GM19238 (cell line): ENCODE results near the gene CD82.
A peak's percentile ranks its signal among the peaks of the same experiment; 100 is the strongest.

Experiments
- DNase-seq: peaks from one replicate; pipeline ENCODE4 v3.0.0; 2011; ENCODE audit warnings: low spot score; ENCODE audit not compliant: insufficient read length

The CD82 gene

DNA sequence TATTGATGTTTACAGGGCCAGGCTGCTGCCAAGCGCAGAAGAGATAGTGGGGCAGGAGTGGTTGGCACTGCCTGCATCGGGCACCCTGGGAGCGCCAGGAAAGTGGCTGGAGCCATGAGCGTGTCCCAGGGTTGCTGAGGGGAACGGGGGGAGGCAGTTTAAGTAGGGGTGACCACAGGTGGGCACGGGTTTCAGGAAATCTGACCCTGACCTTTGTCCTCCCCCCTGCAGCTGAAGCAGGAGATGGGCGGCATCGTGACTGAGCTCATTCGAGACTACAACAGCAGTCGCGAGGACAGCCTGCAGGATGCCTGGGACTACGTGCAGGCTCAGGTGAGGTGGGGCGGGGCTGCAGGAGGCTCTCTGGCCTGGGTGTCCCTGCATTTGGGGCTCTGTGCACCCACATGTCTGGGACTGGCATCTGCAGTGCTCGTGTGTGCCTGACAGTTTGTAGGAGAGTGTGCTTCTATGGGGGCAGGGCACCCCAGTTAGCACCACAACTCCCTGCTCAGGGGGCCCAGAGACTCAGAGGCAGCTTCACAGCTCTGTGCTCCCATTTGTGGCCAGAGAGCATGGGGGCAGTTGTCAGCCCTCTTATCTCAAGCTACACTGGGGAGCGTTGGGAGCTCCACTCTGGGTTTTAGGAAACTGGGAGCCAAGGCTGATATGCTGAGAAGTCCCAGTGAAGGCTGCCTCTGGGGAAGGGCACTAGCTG is 49.7 kb downstream of the CD82 start:
- no peak for DNase-seq

DNA sequence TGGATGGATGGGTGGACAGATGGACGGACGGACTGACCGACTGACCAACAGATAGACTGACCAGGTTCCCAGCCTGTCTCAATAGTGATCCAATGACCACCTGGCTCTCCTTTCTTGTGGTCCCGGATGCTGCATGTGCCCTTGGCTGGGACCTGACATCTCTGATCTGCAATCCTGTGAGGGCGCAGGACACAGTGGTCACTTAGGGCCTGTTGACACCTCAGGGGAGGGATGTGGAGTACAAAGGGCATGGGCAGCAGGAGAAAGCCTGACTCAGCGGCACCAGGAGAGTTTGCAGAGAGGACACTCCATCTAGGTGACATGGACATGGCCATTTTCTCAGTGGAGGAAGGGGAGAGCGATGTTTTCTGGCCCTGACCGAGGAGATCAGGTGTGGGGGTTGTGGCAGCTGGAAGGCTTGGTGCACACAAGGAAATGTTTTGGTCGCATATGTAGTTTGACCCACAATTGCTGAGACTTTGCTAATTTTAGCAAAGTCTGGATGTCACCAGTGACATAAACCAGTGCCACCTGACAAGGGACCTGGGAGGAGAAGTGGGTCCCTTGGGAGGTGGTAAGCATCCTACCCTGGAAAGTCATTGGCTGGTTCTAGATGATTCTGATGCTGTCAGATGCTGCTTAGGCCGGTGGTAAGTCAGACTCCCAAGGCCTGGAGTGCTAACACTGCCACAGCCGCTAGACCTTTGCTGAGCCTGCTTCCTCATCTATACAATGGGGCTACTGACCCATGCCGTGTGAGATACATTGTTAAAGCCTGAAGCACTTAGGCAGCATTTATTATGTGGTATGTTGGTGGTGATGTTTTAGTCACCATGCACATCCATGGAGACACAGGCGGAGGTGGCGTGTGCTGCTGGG is 50.7 kb downstream of the CD82 start:
- DNase-seq, result no peak

DNA sequence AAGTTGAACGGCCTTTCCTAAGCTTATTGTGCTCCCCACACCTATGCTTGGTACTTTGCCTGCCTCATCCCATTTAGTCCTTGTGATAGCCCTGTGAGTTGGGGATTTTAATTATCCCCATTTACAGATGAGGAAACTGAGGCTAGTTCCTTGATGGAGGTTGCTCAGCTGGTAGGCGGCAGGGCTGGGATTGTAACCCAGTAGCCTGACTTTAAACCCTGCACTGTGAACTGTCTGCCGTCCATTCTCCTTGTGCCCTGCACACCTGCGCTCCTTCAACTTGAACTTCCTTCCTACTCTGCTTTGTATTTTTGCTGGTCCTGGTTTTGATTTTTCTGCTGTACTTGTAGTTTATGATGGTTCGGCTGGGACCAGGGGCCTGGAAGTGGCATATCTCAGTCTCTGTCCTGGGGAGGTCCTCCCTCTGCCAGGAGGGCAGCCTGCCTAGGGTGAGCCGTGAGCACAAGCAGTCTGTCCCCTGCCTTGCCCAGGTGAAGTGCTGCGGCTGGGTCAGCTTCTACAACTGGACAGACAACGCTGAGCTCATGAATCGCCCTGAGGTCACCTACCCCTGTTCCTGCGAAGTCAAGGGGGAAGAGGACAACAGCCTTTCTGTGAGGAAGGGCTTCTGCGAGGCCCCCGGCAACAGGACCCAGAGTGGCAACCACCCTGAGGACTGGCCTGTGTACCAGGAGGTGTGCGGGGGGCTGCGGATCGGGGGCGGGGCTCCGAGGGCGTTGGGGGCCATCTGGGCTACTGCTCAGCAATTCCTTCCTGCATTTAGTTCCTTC is 52.4 kb downstream of the CD82 start:
- no peak for DNase-seq

DNA sequence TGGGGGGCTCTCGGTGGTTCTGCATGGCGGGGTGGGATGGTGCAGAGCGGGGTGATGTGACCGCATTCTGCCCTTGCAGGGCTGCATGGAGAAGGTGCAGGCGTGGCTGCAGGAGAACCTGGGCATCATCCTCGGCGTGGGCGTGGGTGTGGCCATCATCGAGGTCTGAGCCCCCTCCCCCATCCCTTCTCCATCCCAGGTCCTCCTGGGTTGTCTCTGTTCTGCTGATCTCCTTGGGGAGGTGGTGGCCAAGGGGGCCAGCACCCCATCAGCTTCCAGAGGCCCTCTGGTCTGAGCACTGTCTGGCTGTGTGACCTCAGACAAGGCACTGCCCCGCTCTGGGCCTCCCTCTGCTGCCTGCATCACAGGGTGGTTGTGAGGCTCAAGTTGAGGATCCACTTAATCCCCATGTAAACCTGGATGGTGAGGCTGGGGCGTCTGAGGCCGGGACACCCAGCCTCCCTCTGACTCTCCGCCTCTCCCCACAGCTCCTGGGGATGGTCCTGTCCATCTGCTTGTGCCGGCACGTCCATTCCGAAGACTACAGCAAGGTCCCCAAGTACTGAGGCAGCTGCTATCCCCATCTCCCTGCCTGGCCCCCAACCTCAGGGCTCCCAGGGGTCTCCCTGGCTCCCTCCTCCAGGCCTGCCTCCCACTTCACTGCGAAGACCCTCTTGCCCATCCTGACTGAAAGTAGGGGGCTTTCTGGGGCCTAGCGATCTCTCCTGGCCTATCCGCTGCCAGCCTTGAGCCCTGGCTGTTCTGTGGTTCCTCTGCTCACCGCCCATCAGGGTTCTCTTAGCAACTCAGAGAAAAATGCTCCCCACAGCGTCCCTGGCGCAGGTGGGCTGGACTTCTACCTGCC is 53.3 kb downstream of the CD82 start:
- no peak for DNase-seq

DNA sequence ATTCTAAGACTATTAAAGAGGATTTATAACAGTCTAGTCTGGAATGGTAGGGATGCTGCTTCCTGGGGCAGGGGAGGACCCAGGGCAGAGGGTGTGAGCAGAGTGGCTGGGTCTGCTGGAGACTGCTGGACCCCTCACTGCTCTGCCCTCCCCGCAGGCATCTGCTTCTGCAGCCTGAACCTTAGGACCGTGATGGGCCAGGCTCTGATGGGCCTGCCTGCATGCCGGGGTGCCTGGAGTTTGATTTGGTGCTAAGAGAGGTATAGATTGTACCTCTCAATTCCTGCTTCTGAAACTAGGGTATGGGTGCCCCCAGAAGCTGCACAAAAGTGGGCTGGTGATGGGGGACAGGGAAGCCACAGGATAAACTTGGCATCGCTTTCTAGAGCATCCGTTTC is 54.9 kb downstream of the CD82 start:
- DNase-seq, result no peak

DNA sequence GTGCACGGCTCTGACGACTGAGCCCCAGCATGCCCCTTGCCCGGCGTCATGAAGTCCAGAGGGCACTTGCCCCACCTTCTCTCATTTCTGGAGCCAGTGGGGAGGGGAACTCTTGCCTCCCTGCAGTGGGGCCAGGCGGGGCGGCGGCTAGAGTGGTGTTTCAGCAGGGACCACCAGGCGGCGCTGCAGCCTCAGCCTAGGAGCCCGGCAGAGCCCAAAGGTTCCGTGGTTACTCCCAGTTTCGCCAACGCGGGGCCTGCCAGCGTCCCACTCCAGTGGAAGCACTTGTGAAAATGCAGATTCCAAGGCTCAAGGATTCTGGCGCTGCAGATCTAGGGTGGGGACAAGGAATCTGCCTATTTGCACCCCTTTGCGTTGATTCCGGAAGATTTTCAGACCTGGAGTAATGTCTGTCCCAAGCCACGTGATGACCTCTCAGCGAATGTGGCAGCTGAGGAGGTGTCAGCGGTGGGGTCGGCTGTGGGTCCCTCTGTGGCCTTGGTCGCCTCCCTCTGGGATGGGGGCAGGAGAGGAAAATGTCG is 55.7 kb downstream of the CD82 start:
- DNase-seq, result peak; percentile 53

DNA sequence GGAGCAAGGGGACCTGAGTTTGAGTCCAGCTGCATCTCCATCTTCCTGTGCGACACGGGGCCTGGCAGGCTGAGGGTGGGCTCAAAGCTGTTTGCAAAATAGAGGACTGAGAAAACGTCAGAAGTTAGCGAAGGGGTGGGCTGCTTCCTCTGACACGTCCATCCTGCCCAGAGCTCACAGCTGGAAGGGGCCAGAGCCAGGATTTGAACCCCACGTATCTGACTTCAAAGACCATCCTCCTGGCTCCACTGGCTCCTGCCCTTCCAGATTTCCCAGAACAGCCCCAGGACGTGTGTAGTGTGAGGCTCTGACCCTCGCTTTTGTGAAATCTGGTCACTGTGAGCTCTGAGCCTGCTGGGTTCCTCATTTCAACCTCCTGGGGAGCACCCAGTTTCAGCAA is 56.3 kb downstream of the CD82 start:
- DNase-seq, result no peak

DNA sequence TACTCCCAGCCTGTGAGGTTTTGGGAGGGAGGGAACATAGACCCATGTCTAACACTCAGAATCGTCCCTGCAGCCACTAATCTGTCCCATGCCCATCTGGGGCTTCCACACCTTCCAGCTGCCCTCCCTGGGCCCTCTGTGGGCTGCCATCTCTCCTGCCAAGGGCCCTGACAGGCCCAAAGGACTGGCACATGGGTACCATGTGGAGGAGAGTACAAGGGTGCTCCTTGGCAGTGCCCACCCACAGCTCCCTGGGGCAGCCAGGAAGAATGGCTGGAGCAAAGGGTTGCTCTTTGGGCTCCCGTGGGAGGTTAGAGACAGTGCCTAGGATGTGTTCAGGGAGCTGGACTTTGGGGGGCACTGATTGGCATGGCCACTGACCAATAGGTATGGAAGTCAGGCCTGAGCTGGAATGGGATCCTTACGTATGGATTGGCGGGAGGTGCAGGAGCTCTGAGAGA is 56.8 kb downstream of the CD82 start:
- no peak for DNase-seq

DNA sequence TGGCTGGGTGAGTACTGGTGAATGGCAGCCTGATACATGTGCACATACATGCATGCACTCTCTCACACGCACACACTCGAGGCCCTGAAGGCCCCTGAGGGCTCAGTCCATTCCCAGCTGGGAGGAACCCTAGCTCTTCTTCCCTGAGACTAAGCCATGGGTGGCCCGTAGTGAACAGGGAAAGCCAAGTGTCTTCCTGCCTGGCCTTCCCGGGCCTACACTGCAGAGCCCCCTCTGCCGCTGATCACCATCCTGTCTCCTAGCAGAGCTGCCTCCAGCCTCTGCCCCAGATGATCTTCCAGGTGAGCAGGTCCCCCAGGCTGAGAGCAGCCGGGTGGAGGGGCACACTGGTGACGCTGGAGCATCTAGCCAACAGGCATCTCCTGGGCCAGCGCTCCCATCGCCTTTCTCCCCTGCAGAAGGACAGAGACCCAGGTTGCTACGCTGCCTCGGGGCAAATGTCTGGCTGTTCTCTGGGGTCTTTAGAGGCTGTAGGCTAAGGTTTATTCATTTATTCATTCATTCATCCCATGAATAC is 57.3 kb downstream of the CD82 start:
- DNase-seq, result no peak

DNA sequence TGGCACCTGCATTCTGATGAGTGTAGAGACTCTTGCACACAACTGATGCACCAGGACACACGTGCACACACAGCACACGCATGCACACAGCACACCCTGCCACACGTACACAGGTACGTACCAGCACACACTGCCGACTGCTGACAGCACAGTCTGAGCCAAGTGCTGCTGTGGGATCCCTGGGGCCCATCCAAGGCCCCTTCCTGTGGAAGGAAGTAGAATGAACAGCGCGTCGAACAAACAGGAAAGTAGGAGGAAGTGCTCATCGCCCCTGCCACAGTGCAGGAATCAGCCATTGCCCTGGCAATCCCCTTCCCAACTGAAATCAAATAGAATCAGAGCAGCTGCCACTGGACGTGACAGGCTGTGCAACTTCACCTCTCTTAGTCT is 57.9 kb downstream of the CD82 start:
- DNase-seq, result no peak

DNA sequence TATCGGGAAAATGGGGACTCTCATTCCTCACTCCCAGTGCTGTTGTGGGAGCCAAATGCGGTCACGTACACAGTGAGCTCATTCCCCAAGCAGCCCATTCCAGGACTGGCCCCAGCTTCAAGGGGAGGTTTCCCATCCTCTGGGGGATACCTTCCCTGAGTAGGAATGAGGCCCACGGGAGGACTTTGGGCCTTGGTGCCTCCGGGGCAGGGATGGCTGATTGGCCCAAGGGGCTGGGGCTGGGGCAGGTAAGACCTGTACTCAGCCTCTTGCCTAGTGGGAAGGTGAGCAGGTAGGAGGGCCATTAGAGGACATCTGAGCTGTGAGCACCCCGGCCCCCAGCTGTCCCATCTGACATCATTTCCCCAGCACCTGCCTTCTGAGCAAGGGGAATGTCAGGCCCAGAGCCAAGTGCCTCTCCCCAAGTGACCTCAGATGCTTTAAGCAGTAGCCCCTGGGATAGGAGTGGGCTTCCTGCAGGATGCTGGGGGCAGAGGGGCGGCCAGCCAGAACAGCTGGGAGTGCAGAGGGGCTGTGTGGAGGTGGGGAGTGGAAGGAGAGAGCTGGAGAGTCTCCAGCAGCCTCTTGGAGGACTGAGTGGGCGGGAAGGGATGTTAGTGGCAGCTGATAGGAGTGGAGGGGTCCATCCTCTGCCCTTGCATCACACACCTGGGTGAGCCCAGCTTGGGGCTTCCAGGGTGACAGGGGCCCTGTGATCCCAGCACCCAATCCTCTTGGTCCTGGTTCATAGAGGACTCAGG is 58.4 kb downstream of the CD82 start:
- DNase-seq, result no peak

DNA sequence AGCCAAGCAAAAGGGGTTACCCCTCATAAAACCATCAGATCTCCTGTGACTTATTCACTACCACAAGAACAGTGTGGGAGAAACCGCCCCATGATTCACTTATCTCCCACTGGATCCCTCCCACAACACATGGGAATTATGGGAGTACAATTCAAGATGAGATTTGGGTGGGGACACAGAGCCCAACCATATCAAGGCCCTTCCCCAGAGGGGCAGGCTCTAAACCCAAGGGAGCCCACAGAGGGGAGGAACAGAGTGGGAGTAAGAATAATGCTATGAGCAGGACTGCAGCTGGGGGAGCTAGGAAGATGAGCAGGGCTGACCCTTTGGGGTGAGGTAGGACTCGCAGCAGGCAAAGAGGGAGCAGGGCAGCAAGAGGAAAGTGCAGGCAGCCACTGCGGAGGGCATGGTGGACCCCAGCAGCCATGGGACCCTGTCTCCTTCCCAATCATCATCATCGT is 59.3 kb downstream of the CD82 start:
- DNase-seq, result no peak

DNA sequence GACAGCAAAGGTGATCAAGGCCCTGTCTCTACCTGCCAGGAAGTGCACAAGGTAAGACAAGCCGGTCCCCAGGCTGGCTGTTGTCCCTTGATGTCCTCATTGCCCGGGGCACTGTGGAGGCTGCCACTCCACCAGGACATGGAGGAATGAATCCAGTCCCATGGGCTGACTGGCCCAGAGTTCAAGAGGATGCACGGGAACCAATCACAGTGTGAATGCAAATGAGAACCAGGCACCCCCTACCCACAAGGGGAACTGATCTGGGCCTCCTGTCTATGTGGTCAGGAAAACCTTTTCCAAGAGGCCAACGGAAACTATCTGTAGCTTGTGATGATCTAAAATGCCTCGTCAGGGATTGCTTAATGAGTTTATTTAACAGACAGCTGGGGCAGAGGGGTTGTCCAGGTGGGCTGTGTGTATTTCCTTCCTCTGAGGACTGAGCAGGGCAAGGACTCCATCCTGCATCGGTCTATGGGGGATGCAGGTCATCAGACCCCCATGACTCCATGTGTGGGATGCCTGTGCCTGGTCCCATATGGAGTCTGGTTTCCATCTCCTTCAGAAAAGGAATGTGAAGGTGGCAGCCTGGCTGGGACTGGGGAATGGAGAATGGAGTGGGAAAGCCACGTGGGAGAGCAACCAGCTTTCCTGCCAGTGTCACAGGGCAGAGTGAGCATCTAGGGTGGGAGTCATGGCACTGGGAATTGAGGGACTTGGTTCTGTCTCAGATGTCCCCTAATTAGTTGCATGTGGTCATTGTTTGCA is 60.5 kb downstream of the CD82 start:
- DNase-seq, result no peak

DNA sequence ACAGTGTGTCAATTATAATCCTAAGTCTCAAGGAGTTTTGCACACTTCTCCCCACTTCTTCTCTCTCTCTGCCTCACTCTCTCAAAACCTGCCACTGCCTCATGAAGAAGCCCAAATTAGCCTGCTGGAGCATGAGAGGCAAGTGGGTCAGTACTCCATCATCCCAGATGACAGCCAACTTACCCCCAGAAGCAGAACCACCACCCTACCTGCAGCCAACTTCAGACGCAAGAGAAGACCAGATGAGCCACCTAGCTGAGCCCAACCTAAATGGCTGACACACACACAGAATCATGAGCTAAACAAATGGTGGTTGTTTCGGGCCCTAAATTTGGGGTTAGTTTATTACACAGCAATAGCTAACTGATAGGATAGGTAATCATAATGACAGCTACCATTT is 61.2 kb downstream of the CD82 start:
- no peak for DNase-seq

DNA sequence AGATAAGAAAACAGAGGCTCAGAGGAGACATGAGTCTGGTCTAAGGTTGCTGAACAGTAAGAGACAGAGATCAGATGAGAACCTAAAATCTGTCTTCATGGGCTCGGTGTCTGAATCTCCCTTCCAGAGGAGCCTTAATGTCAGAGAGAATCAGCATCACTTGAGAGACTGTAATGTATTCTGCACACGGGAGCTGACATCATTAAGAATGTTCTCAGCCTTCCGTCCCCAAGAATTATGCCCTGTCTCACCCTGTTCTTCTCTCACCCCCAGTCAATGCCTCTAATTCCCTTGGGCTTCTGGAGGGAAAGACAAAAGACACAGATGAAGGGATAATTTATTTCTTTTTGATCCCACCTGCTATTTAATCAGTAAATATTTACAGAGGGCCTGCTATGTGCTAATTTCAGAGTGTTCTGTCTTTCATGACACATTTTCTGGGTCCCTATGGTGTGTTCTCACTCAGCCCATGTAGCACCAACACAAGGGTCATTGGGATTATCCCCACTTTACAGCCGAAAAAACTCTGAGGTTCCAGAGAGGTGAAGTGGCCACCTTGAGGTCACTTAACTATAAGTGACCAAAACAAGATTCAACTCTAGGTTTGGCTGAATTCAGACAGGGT is 61.8 kb downstream of the CD82 start:
- DNase-seq, result no peak

DNA sequence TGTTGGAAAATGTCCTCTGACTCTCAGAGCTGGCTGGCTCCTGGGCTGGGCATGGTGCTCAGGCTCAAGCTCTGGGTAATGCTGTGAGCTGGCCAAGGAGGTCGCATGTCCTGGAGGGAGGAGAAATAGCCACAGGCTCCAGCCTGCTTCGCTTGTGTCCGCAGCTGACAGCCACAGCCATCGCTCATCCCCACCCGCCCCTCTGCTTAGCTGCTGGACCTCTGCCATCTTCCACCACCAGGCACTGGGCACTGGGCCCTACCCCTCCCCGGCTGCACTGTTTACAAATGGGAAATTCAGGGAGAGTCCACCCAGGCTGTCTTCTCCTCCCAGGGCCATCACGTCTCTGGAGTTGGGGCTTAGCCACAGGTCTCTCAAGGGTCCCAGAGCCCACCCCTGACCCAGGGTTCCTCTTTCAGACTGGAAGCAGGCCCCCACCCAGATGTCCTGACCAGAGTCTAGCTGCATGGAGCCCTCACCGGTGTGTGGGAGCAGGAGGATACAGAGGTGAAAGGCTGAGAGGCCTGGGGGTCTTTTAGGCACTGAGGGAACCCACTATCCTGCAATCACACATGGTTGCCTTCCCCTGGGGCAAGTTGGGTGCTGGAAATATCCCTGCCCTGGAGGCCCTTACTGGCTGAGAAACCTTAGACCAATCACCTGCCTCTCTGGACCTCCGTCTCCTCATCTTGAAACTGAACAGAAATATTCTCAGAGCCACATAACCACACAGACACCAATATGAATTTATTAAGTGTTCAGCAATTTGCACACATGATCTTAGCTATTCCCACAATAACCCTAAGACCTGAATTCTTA is 62.7 kb downstream of the CD82 start:
- DNase-seq, result peak; percentile 47
